HG02938 (cell line): ENCODE results near the gene UEVLD.
A peak's percentile ranks its signal among the peaks of the same experiment; 100 is the strongest.
"Not testable (repeated sequence)": the region's sequence is repeated elsewhere in the genome, so short reads cannot be mapped to it uniquely, and the experiment has no call there.

Source experiments
- ATAC-seq: cut with Tn5 transposase; IDR thresholded peaks from one replicate; pipeline ENCODE4 v1.9.1; 2021; ENCODE audit warnings: mild to moderate bottlenecking, moderate library complexity; ENCODE audit not compliant: unreplicated experiment

UEVLD gene

GRCh38 chr11:18588297-18589252, at the start of gene UEVLD:
Gene UEVLD (minus strand): TSS chr11:18588734. CDS start chr11:18588654, 80 bp downstream.
- peak; percentile 46 for ATAC-seq

DNA sequence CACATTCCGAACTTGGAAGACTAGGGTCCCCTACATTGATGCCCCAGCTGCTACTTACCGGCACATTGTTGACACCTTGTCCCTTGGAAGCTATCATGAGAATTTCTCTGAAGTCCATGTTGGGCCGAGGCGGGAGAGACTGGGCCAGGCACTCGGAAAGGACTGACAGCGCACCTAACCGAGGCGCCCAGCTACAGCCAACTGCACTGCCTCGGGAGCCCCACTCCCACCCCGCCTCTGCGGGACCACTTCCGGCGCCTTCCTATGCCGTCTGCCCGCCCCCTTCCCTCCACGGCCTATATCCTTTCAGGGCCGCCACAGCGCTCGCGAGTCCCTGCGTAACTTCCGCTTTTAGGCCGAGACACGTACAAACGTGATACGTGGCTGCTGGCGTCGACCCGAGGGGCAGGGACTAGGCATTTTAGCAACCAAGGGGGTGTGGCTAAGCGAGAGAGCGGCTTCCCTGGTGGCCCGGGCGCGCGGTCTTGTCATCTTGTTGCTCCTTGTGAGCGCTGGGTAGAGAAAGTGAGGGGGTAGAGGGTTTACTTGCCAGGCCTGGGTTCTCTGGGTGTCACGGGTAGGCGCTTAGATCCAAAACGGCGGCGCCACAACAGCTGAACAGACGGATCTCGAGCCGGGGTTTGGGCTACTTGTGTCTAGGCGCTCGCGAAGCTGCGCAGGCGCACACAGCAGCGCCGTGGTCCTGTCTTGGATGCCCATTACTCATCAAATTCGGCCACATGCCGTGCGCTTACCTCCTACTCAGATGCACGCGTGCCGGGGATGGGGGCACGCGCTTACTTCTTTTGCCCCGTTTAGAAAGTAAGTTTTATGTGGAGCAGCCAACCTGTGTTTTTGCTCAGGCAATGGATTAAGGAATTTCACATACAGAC, 45.9 kb upstream of the UEVLD start, which contains the start of gene SPTY2D1:
TSS of gene SPTY2D1 (minus strand) at position 203 of the 893 bp plus-strand sequence. CDS start at position 118, 85 bp downstream.
- ATAC-seq = peak; percentile 97

DNA sequence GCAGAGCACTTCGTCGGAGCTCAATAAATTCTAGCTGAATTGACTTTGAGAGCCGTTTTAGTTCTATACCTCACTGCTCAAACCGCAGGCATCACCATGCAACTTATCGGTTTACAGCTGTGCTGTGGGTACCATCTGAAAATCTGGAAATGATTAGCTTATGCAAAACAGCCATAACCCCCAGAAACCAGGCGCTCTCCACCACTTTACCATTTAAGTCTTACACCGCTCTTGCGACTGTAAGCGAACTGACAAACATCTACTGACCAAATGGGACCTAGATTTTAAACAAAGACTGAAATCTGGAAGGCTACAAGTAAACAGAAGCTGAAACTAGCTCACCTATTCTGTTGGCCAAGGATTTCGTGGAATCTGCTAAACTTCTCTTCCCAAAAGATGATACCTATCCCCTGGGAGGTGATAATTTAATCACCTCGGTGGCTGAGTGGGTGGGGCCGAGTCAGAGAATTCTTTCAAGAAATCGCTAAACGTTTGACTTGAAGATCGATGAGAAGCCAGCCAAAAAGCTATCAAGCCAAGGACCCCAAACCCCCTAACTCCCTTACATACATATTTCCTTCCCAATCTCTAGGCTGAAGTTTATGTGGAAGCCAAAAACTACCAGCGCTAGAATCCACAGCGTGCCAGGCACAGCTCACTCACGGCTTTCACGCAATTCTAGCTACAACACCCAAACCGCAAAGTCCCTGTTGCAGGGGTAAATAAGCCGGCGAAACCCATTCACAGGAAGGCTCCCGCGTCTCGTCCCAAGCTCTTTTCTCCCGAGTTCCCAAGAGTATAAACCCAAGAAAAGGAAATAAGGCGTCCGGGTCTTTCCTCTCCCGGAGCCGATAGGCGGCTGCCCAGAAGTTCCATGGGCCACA, 45.0 kb upstream of the UEVLD start:
- ATAC-seq = peak; percentile 47

DNA sequence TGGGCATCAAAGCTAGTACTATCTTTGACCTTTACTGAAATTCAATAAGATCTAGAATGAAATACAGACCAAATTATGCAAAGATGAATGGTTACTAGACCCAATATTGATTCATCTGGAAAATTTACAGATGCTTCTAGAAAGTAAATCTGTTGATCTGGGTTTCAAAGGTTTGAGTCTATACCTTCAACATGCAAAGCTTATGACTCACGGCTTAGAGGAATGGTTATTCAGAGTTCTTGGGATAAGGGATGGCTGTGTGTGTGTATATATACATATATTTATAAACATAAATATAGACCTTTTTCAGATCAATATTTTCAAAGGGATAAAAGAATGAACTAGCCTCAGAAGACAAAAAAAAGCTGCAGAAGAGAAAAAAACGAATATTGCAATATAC, 44.3 kb upstream of the UEVLD start:
- ATAC-seq = no peak

GRCh38 chr11:18624161-18624560, 35.6 kb upstream of the UEVLD start:
- no peak for ATAC-seq

DNA sequence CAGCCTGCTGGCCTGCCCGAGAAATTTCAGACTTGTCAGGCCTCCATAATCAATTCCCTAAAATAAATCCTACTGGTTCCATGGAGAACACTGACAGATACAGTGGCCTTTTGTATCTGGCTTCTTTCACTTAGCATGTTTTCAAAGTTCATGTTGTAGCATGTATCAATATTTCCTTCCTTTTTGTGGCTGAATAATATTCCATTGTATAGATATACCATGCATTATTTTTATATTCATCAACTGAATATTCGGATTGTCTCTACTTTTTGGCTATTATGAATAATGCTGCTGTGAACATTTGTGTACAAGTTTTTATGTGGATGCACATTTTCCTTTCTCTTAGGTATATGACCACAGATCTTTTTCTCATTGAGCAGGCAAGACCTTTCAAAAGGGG, 35.2 kb upstream of the UEVLD start:
- no peak for ATAC-seq

- no peak for ATAC-seq
Observed at GRCh38 chr11:18618342-18619025, 29.9 kb upstream of the UEVLD start.

GRCh38 chr11:18617688-18618341, 29.3 kb upstream of the UEVLD start:
- peak; percentile 38 for ATAC-seq

GRCh38 chr11:18615628-18616392, 27.3 kb upstream of the UEVLD start:
- peak; percentile 96 for ATAC-seq

DNA sequence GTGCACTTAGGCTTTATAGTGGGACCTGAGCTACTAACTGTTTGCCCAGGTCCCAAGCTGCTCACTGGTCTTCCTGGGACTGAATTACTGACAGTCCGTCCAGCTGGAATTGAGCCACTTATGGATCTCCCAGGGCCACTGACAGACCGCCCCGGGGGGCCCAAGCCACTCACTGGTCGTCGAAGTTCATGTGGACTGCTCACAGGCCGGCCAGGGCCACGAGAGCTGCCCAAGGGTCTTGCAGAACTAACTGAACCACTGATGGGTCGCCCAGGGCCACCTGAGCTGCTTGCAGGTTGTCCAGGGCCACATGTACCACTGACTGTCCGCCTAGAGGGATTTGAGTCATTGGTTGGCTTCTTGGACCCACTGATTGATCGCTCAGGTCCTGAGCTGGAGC, 26.1 kb upstream of the UEVLD start:
- ATAC-seq = no peak

DNA sequence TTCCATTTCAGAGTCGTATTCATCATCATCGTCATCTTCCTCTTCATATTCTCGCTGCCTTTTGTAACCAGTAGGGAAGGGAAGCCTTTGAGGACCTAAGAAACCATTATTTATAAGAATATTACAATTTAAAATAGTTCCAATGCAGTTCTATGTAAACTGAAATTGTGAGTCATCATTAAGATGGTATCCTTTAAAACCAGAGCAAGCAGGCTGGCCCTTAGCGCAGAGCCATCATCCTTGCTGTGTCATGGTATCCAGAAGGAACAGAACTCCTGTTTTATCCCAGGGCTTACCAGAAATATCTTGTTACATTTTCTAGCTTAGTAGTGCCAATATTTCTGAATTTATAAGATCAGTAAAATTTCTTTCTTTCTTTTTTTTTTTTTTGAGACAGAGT, 23.9 kb upstream of the UEVLD start:
- no peak for ATAC-seq

DNA sequence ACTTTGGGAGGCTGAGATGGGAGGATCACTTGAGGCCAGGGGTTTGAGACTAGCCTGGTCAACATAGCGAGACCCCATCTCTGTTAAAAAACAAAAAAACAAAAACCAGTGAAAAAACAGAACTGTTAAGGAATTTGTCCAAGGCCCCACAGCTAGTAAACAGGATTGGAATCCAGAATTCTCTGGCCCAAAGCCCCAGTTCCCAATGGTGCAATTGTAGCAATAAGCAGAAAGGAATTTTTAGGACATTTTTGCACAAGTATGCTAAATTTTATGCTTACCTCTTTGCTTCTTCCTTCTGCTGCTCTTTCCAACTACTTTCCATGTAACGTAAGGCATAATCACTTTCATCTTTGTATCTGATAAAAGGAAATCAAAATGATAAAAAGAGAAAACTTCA, 22.7 kb upstream of the UEVLD start:
- no peak for ATAC-seq

GRCh38 chr11:18608376-18608775, 19.8 kb upstream of the UEVLD start:
- ATAC-seq = no peak

- no peak for ATAC-seq
Observed at GRCh38 chr11:18600915-18601569, 12.5 kb upstream of the UEVLD start.

DNA sequence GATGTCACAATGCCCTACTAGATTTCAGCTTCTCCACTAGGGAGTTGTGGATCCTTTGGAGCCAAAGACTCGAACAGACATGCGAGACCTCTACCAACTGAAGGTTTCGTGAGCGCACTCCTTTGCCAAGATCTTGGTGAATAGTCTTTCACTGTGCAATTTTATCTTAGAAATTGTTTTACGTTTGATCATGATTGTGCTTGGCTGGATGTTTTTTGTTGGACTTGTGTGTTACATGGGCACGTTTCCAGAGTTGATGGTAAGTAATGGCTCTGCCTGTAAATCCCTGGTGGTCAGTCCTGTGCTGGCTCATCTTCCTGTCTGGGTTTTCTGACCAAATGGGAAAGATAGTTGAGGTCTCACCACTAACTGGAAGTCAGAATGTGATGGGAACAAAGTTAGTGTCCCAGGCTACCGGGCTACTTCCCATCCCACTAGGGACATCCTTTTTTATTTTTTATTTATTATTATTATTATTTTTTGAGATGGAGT, 11.3 kb upstream of the UEVLD start, which contains the start of gene MISFA:
TSS of gene MISFA (plus strand) at position 51 of the 492 bp plus-strand sequence. CDS start at position 191, 140 bp downstream.
- no peak for ATAC-seq

DNA sequence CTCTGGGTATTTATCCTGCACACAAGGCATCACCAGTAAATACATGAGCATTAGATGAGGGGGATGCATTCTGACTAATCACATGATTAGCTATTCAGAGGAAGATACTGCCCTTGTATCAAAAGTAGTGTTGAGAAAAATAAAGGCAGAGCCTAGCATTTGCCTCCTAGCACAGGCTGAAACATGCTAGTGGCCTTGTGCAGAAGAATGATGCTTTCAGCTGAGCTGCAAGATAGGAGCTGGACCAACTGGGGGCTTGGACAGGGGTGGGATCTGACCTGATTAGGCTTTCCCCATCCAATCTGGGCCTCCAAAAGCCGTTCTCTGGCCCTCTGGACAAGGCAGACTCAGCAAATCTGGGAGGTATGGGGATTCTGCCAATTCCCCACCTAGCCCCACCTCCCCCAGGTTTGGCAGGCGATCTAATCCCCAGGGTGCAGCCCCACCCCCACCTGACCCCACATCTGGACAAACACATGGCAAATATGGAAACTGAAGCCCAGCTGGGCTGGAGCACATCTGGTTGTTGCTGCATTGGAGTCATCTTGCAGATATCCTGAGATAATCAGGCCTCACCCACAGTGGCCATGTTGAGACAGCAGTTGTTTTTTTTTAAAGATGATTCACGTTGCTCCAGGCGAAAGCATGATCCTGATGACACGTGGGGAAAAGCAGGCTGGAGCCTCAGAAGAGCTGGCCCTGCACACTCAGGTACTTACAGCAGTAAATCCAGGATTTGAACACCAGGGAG, 6.6 kb upstream of the UEVLD start:
- no peak for ATAC-seq

GRCh38 chr11:18594088-18594487, 5.6 kb upstream of the UEVLD start:
- not testable (repeated sequence) for ATAC-seq
